HG02885 (cell line): Measurements from ENCODE around the gene SORL1.

Experiments used
- ATAC-seq: cut with Tn5 transposase; IDR thresholded peaks from one replicate; pipeline ENCODE4 v1.9.1; 2021; ENCODE audit warnings: mild to moderate bottlenecking; ENCODE audit not compliant: unreplicated experiment, poor library complexity

The SORL1 gene

GRCh38 chr11:121524233-121524631 is 72.1 kb downstream of the SORL1 start:
- no peak for ATAC-seq

GRCh38 chr11:121525376-121525775 is 73.3 kb downstream of the SORL1 start:
- no peak for ATAC-seq

- ATAC-seq: no peak
Measured at GRCh38 chr11:121530257-121530656, 78.1 kb downstream of the SORL1 start.

GRCh38 chr11:121533601-121534000 is 81.5 kb downstream of the SORL1 start:
- no peak for ATAC-seq

- ATAC-seq: no peak
Measured at GRCh38 chr11:121534131-121535093, 82.3 kb downstream of the SORL1 start.

GRCh38 chr11:121535129-121535796 is 83.1 kb downstream of the SORL1 start:
- ATAC-seq: no peak

- no peak for ATAC-seq
Measured at GRCh38 chr11:121536126-121536525, 84.0 kb downstream of the SORL1 start.

- peak; percentile 86 for ATAC-seq
Measured at GRCh38 chr11:121538054-121538453, 85.9 kb downstream of the SORL1 start.

GRCh38 chr11:121539000-121539399 is 86.9 kb downstream of the SORL1 start:
- ATAC-seq: no peak

GRCh38 chr11:121540627-121541026 is 88.5 kb downstream of the SORL1 start:
- ATAC-seq: no peak

- no peak for ATAC-seq
Measured at GRCh38 chr11:121543836-121544380, 91.8 kb downstream of the SORL1 start.

GRCh38 chr11:121544956-121545355 is 92.8 kb downstream of the SORL1 start:
- ATAC-seq: no peak

- no peak for ATAC-seq
Measured at GRCh38 chr11:121547574-121547973, 95.5 kb downstream of the SORL1 start.

- no peak for ATAC-seq
Measured at GRCh38 chr11:121550247-121551030, 98.3 kb downstream of the SORL1 start.

- ATAC-seq: no peak
Measured at GRCh38 chr11:121551463-121551862, 99.3 kb downstream of the SORL1 start.

GRCh38 chr11:121552154-121552553 is 100.0 kb downstream of the SORL1 start:
- no peak for ATAC-seq

GRCh38 chr11:121552644-121553043 is 100.5 kb downstream of the SORL1 start:
- ATAC-seq: no peak

GRCh38 chr11:121553389-121553788 is 101.3 kb downstream of the SORL1 start:
- no peak for ATAC-seq

GRCh38 chr11:121553806-121554205 is 101.7 kb downstream of the SORL1 start:
- ATAC-seq: no peak

GRCh38 chr11:121554552-121554951 is 102.4 kb downstream of the SORL1 start:
- ATAC-seq: no peak
